SK-N-SH (cell line): Measurements from ENCODE around the gene COX15.

Experiments used
- ELF1 ChIP-seq: IDR thresholded peaks from 2 replicates; pipeline ENCODE4 v1.4.0; 2012
- JUND ChIP-seq: IDR thresholded peaks from 2 replicates; pipeline ENCODE4 v1.4.0; 2012
- POLR2AphosphoS5 ChIP-seq: IDR thresholded peaks from 2 replicates; pipeline ENCODE4 v1.6.1; 2012; ENCODE audit warnings: low read depth, low read length
- YY1 ChIP-seq: IDR thresholded peaks from 2 replicates; pipeline ENCODE4 v1.4.0; 2012; ENCODE audit warnings: low read depth, mild to moderate bottlenecking
- TF ChIP-seq, protein P1 (sequence below): fragments of 200-600 bp; sonication (generic); IDR thresholded peaks from 2 replicates; pipeline ENCODE4 v1.6.1; 2017; ENCODE audit warnings: antibody characterized with exemption, mild to moderate bottlenecking, moderate library complexity
- TF ChIP-seq, protein P2 (sequence below): IDR thresholded peaks from 2 replicates; pipeline ENCODE4 v1.4.0; 2012; ENCODE audit warnings: low read depth
- TF ChIP-seq, protein P3 (sequence below): IDR thresholded peaks from 2 replicates; pipeline ENCODE4 v1.6.1; 2012; ENCODE audit warnings: mild to moderate bottlenecking, low read depth, low read length, moderate library complexity

GRCh38 chr10:99733366-99733765 is 1.4 kb upstream of the COX15 start:
- TF ChIP-seq, protein P1, sequence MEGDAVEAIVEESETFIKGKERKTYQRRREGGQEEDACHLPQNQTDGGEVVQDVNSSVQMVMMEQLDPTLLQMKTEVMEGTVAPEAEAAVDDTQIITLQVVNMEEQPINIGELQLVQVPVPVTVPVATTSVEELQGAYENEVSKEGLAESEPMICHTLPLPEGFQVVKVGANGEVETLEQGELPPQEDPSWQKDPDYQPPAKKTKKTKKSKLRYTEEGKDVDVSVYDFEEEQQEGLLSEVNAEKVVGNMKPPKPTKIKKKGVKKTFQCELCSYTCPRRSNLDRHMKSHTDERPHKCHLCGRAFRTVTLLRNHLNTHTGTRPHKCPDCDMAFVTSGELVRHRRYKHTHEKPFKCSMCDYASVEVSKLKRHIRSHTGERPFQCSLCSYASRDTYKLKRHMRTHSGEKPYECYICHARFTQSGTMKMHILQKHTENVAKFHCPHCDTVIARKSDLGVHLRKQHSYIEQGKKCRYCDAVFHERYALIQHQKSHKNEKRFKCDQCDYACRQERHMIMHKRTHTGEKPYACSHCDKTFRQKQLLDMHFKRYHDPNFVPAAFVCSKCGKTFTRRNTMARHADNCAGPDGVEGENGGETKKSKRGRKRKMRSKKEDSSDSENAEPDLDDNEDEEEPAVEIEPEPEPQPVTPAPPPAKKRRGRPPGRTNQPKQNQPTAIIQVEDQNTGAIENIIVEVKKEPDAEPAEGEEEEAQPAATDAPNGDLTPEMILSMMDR, result no peak
- TF ChIP-seq, protein P2, sequence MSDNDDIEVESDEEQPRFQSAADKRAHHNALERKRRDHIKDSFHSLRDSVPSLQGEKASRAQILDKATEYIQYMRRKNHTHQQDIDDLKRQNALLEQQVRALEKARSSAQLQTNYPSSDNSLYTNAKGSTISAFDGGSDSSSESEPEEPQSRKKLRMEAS, result no peak
- no peak for TF ChIP-seq YY1
- no peak for TF ChIP-seq POLR2AphosphoS5
- TF ChIP-seq, protein P3, sequence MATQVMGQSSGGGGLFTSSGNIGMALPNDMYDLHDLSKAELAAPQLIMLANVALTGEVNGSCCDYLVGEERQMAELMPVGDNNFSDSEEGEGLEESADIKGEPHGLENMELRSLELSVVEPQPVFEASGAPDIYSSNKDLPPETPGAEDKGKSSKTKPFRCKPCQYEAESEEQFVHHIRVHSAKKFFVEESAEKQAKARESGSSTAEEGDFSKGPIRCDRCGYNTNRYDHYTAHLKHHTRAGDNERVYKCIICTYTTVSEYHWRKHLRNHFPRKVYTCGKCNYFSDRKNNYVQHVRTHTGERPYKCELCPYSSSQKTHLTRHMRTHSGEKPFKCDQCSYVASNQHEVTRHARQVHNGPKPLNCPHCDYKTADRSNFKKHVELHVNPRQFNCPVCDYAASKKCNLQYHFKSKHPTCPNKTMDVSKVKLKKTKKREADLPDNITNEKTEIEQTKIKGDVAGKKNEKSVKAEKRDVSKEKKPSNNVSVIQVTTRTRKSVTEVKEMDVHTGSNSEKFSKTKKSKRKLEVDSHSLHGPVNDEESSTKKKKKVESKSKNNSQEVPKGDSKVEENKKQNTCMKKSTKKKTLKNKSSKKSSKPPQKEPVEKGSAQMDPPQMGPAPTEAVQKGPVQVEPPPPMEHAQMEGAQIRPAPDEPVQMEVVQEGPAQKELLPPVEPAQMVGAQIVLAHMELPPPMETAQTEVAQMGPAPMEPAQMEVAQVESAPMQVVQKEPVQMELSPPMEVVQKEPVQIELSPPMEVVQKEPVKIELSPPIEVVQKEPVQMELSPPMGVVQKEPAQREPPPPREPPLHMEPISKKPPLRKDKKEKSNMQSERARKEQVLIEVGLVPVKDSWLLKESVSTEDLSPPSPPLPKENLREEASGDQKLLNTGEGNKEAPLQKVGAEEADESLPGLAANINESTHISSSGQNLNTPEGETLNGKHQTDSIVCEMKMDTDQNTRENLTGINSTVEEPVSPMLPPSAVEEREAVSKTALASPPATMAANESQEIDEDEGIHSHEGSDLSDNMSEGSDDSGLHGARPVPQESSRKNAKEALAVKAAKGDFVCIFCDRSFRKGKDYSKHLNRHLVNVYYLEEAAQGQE, result no peak
- no peak for TF ChIP-seq ELF1
- TF ChIP-seq JUND, result no peak
